Activated naive CD8-positive, alpha-beta T cell treated with anti-CD3 and anti-CD28 coated beads, Interleukin-2, amount 10 ng/mL, durations not matched to agents 7 days and 5 days (primary cell): ENCODE results near the gene DENND4A. TPM values are rescaled to one million over a fixed set of nuclear protein-coding genes. Genes with fewer than 3 reads are reported as not detected.
"Not testable (repeated sequence)": the region's sequence is repeated elsewhere in the genome, so short reads cannot be mapped to it uniquely, and the experiment has no call there.

Source experiments
- ATAC-seq: fragments of 150-1000 bp; cut with Tn5 transposase; one replicate; pipeline ENCODE4 v1.10.0; 2021; ENCODE audit warnings: low read depth, moderate library complexity
- POLR2A ChIA-PET: fragments of 350-600 bp; sonication (Branson Sonifier 250); formaldehyde crosslinking; loops from one replicate; lab custom pipeline; 2021; ENCODE audit warnings: antibody characterized with exemption; lab: Charles Lee
- DNase-seq: peaks from one replicate; pipeline ENCODE4 v3.0.0; 2021
- H3K27ac Mint-ChIP-seq: one replicate; pipeline ENCODE4 v1.8.0; 2022; ENCODE audit warnings: mild to moderate bottlenecking, mixed read lengths
- H3K27me3 Mint-ChIP-seq: one replicate; pipeline ENCODE4 v1.8.0; 2022; ENCODE audit warnings: mild to moderate bottlenecking, moderate library complexity, mixed read lengths
- H3K36me3 Mint-ChIP-seq: one replicate; pipeline ENCODE4 v1.8.0; 2021; ENCODE audit warnings: mild to moderate bottlenecking, mixed read lengths
- H3K4me1 Mint-ChIP-seq: one replicate; pipeline ENCODE4 v1.8.0; 2021; ENCODE audit warnings: mixed read lengths
- H3K4me3 Mint-ChIP-seq: one replicate; pipeline ENCODE4 v1.8.0; 2022; ENCODE audit warnings: mild to moderate bottlenecking, moderate library complexity, mixed read lengths
- H3K9me3 Mint-ChIP-seq: one replicate; pipeline ENCODE4 v1.8.0; 2021; ENCODE audit warnings: mixed read lengths
- total RNA-seq, 2 experiments: library from RNA; stranded (reverse); gene quantifications; one replicate each; pipeline ENCODE4 v1.2.3, GENCODE V29; 2021

Gene DENND4A
- total RNA-seq, 2 experiments from 2014 or later: 50.4 to 56.7 TPM

GRCh38 chr15:65812916-65813315 is 20.8 kb upstream of the DENND4A start:
- Mint-ChIP-seq H3K4me3 (no peak overlapping the region), H3K27ac (no peak overlapping the region), H3K9me3 (peaks cover 5% of the 10 kb centered on the region), H3K4me1 (peaks cover 12% of the 10 kb centered on the region), H3K36me3 (peaks cover 9% of the 10 kb centered on the region), H3K27me3 (no peaks in the 10 kb centered on the region)
- POLR2A ChIA-PET: interaction anchor here (0.7 to 1.5 kb wide), 2 partner anchors 21 to 175 kb away, joined by 3 to 4 read pairs; partner anchors contain the start of gene DENND4A
- DNase-seq (no peak), ATAC-seq (no peak)

- Mint-ChIP-seq H3K36me3 (peaks cover 11% of the 10 kb centered on the region), H3K27ac (no peak overlapping the region), H3K4me1 (peaks cover 13% of the 10 kb centered on the region), H3K9me3 (peaks cover 5% of the 10 kb centered on the region), H3K4me3 (no peak overlapping the region), H3K27me3 (no peaks in the 10 kb centered on the region)
- POLR2A ChIA-PET: interaction anchor here (0.7 kb wide), 1 partner anchor 175 kb away, joined by 3 read pairs; no protein-coding TSS in a partner anchor
- DNase-seq (no peak), ATAC-seq (no peak)
These were observed 20.4 kb upstream of the DENND4A start for GRCh38 chr15:65812467-65812866.

- H3K27ac Mint-ChIP-seq: no peak overlapping the region
- peaks cover 5% of the 10 kb centered on the region for H3K9me3 Mint-ChIP-seq
These were observed 19.7 kb upstream of the DENND4A start for GRCh38 chr15:65811835-65812234.

GRCh38 chr15:65811011-65811733 is 19.1 kb upstream of the DENND4A start:
- not testable (repeated sequence) for H3K27ac Mint-ChIP-seq, DNase-seq, H3K4me3 Mint-ChIP-seq, H3K27me3 Mint-ChIP-seq, H3K9me3 Mint-ChIP-seq, ATAC-seq
- peaks cover 11% of the 10 kb centered on the region for H3K36me3 Mint-ChIP-seq
- peaks cover 11% of the 10 kb centered on the region for H3K4me1 Mint-ChIP-seq
- POLR2A ChIA-PET: interaction anchor here (5.0 kb wide), 1 partner anchor 18 kb away, joined by 59 read pairs; the partner anchor contains the start of gene DENND4A

More at GRCh38 chr15:65811835-65812234, 19.7 kb upstream of the DENND4A start:
- ATAC-seq (no peak), DNase-seq (no peak)
- H3K4me1 Mint-ChIP-seq: peaks cover 13% of the 10 kb centered on the region
- H3K36me3 Mint-ChIP-seq: peaks cover 11% of the 10 kb centered on the region
- POLR2A ChIA-PET: no interaction called here
- no peak overlapping the region for H3K4me3 Mint-ChIP-seq
- H3K27me3 Mint-ChIP-seq: no peaks in the 10 kb centered on the region

- ATAC-seq (no peak), DNase-seq (no peak)
- peak overlapping the region; percentile 29 for H3K4me3 Mint-ChIP-seq
- peak overlapping the region; percentile 25 for H3K27ac Mint-ChIP-seq
- H3K9me3 Mint-ChIP-seq: no peaks in the 10 kb centered on the region
- POLR2A ChIA-PET: interaction anchor here (0.7 to 5.0 kb wide), 5 partner anchors 11 to 163 kb away, joined by 4 to 59 read pairs (median 7); partner anchors contain the start of gene DENND4A
- H3K36me3 Mint-ChIP-seq: peaks cover 5% of the 10 kb centered on the region
- peaks cover 19% of the 10 kb centered on the region for H3K4me1 Mint-ChIP-seq
- no peaks in the 10 kb centered on the region for H3K27me3 Mint-ChIP-seq
These were observed 14.3 kb upstream of the DENND4A start for GRCh38 chr15:65806397-65806796.

GRCh38 chr15:65805019-65805745 is 13.1 kb upstream of the DENND4A start:
- ATAC-seq: no peak
- Mint-ChIP-seq H3K4me3 (no peak overlapping the region), H3K9me3 (no peaks in the 10 kb centered on the region), H3K27ac (peak overlapping the region; percentile 43), H3K4me1 (peaks cover 21% of the 10 kb centered on the region), H3K36me3 (peaks cover 5% of the 10 kb centered on the region), H3K27me3 (no peaks in the 10 kb centered on the region)
- DNase-seq: no peak
- POLR2A ChIA-PET: interaction anchor here (4.8 kb wide), 1 partner anchor 13 kb away, joined by 29 read pairs; the partner anchor contains the start of gene DENND4A

GRCh38 chr15:65804252-65804931 is 12.3 kb upstream of the DENND4A start:
- H3K9me3 Mint-ChIP-seq: no peaks in the 10 kb centered on the region
- DNase-seq (no peak), ATAC-seq (no peak)
- H3K27me3 Mint-ChIP-seq: no peaks in the 10 kb centered on the region
- no peak overlapping the region for H3K27ac Mint-ChIP-seq
- peaks cover 19% of the 10 kb centered on the region for H3K4me1 Mint-ChIP-seq
- POLR2A ChIA-PET: interaction anchor here (4.8 kb wide), 1 partner anchor 12 kb away, joined by 29 read pairs; the partner anchor contains the start of gene DENND4A
- H3K36me3 Mint-ChIP-seq: peaks cover 5% of the 10 kb centered on the region
- H3K4me3 Mint-ChIP-seq: no peak overlapping the region

- peak; percentile 23 for ATAC-seq
- no peak overlapping the region for H3K4me3 Mint-ChIP-seq
- no peaks in the 10 kb centered on the region for H3K27me3 Mint-ChIP-seq
- H3K9me3 Mint-ChIP-seq: no peaks in the 10 kb centered on the region
- H3K27ac Mint-ChIP-seq: no peak overlapping the region
- DNase-seq: no peak
- peaks cover 31% of the 10 kb centered on the region for H3K4me1 Mint-ChIP-seq
- H3K36me3 Mint-ChIP-seq: peaks cover 5% of the 10 kb centered on the region
- POLR2A ChIA-PET: interaction anchor here (4.8 kb wide), 1 partner anchor 9 kb away, joined by 29 read pairs; the partner anchor contains the start of gene DENND4A
These were observed 9.2 kb upstream of the DENND4A start for GRCh38 chr15:65801229-65801805.

- ATAC-seq: no peak
- Mint-ChIP-seq H3K36me3 (peaks cover 3% of the 10 kb centered on the region), H3K27me3 (no peaks in the 10 kb centered on the region), H3K4me3 (no peak overlapping the region), H3K27ac (no peak overlapping the region), H3K9me3 (no peaks in the 10 kb centered on the region), H3K4me1 (peaks cover 33% of the 10 kb centered on the region)
- no peak for DNase-seq
- POLR2A ChIA-PET: interaction anchor here (1.3 to 6.9 kb wide), 2 partner anchors 12 to 72 kb away, joined by 4 to 59 read pairs; partner anchors contain the start of gene RAB11A
These were observed 4.6 kb upstream of the DENND4A start for GRCh38 chr15:65796610-65797078.

GRCh38 chr15:65795663-65796216 is 3.6 kb upstream of the DENND4A start:
- H3K27ac Mint-ChIP-seq: no peak overlapping the region
- DNase-seq (no peak), ATAC-seq (no peak)
- peaks cover 3% of the 10 kb centered on the region for H3K36me3 Mint-ChIP-seq
- no peaks in the 10 kb centered on the region for H3K9me3 Mint-ChIP-seq
- POLR2A ChIA-PET: interaction anchor here (0.6 to 6.9 kb wide), 4 partner anchors 13 to 177 kb away, joined by 3 to 59 read pairs (median 4); partner anchors contain the start of gene RAB11A
- no peak overlapping the region for H3K4me3 Mint-ChIP-seq
- H3K4me1 Mint-ChIP-seq: peaks cover 29% of the 10 kb centered on the region
- H3K27me3 Mint-ChIP-seq: no peaks in the 10 kb centered on the region

GRCh38 chr15:65793818-65794104 is 1.7 kb upstream of the DENND4A start:
- H3K9me3 Mint-ChIP-seq: no peaks in the 10 kb centered on the region
- H3K4me1 Mint-ChIP-seq: peaks cover 40% of the 10 kb centered on the region

More at GRCh38 chr15:65793818-65794104, 1.7 kb upstream of the DENND4A start:
- POLR2A ChIA-PET: interaction anchor here (1.3 to 6.9 kb wide), 6 partner anchors 10 to 39 kb away, joined by 3 to 84 read pairs (median 40); no protein-coding TSS in a partner anchor
- H3K27ac Mint-ChIP-seq: peak overlapping the region; percentile 81
- peaks cover 3% of the 10 kb centered on the region for H3K36me3 Mint-ChIP-seq
- peak overlapping the region; percentile 90 for H3K4me3 Mint-ChIP-seq
- ATAC-seq: no peak
- H3K27me3 Mint-ChIP-seq: no peaks in the 10 kb centered on the region
- DNase-seq: no peak
